Spleen (tissue), 7 donors: ENCODE data around the gene PLCG2.

ENCODE experiments used
- POLR2A ChIP-seq, 3 donors: fragments of 450-650 bp; IDR thresholded peaks; one replicate each; pipeline ENCODE4 v1.5.1; 2017; ENCODE audit warnings: antibody characterized with exemption in 3 of 3, mild to moderate bottlenecking in 1 of 3
- POLR2AphosphoS5 ChIP-seq, 3 donors: sonication (generic); formaldehyde crosslinking; IDR thresholded peaks; one replicate each; pipeline ENCODE4 v1.5.1; 2017; ENCODE audit warnings: antibody characterized with exemption in 3 of 3
- TF ChIP-seq, protein P1 (sequence below), 11 experiments: fragments of 200-600 bp in 7 of 11; fragments of 450-650 bp in 4 of 11; sonication (generic) in 4 of 11; IDR thresholded peaks in 8 of 11; conservative IDR thresholded peaks in 3 of 11; 1 replicate in 7 of 11; 2 replicates in 4 of 11; pipeline versions ENCODE4 v1.4.0 to v1.8.0; 2016 to 2021; ENCODE audit warnings: antibody characterized with exemption in 11 of 11, inconsistent platforms in 4 of 11, mild to moderate bottlenecking in 1 of 11
- donor health status: DM: no; HTN: no; CAD: no; lungs with moderate emphysema.
- donor health status: DM: no; HTN: no; CAD: no.
- donor health status: DM: no; HTN: no; CAD: no.

DNA sequence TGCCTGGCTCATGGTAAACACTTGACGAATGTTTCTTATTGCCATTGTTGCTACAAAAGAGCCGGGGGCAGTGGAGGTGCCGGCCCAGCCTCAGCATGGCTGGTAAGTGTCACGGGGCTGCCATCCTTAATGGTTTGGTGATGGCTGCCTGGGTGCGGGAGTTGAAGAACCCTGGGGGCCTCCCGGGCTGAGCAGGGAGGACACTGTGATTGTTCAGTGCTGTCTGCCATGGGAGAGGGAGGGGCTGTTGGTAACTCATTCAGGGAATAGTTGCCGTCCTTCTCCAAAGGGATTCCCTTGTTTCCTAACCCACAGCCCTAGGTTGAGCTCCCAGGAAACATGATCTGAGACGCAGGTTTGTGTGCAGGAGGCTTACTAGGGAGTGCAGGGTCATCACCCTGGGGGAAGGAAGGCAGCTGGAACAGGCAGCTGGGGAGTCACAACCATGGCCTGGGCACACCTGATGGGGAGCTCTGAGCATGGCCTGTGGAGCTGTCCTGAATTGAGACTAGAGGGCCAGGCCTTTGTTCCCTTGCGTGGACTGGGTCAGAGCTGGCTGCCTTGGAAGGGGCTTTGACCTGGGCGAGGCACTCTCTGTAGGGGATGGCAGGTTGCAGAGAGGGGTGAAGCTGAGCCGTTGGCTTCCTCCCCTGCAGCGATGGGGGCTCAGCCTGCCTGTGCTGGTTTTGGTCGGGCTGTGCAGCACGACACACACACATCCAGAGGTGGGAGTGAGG lies 85.7 kb downstream of the PLCG2 start:
- TF ChIP-seq, protein P1, sequence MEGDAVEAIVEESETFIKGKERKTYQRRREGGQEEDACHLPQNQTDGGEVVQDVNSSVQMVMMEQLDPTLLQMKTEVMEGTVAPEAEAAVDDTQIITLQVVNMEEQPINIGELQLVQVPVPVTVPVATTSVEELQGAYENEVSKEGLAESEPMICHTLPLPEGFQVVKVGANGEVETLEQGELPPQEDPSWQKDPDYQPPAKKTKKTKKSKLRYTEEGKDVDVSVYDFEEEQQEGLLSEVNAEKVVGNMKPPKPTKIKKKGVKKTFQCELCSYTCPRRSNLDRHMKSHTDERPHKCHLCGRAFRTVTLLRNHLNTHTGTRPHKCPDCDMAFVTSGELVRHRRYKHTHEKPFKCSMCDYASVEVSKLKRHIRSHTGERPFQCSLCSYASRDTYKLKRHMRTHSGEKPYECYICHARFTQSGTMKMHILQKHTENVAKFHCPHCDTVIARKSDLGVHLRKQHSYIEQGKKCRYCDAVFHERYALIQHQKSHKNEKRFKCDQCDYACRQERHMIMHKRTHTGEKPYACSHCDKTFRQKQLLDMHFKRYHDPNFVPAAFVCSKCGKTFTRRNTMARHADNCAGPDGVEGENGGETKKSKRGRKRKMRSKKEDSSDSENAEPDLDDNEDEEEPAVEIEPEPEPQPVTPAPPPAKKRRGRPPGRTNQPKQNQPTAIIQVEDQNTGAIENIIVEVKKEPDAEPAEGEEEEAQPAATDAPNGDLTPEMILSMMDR (IDR thresholded peaks at IDR 0.05 in 8 of 11, conservative IDR thresholded peaks at IDR 0.05 in 3 of 11): no peak
- TF ChIP-seq POLR2A (IDR thresholded peaks at IDR 0.05): no peak
- TF ChIP-seq POLR2AphosphoS5 (IDR thresholded peaks at IDR 0.05): no peak
